ENCODE data around the gene RECQL5.

The RECQL5 gene

GRCh38 chr17:75635610-75636202 is 31.2 kb downstream of the RECQL5 start:
- DNase-seq (ENCODE audit: insufficient read length, low spot score) (no peak), FAIRE-seq (no peak)

- no peak for FAIRE-seq
- DNase-seq (ENCODE audit: insufficient read length, low spot score), result no peak
These were observed 32.0 kb downstream of the RECQL5 start for GRCh38 chr17:75634754-75635609.

DNA sequence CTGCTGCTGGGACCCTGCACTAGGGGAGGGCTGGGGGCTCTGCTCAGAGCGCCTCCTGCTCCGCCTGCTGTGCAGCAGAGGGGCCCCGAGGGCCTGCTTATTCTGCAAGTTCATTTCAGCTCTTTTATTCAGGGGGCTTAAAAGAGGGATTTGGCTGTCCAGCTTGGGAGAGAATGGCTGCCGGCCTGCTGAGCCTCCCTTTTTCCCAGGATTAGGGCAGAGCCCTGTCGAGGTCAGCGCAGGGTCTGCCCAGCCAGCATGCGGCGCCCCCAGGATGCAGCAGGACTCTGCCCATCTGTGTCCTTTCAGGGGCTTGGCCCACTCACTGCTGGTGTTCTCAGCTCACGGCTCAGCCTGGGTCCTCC is 32.6 kb downstream of the RECQL5 start:
- FAIRE-seq (no peak), DNase-seq (ENCODE audit: insufficient read length, low spot score) (no peak)

DNA sequence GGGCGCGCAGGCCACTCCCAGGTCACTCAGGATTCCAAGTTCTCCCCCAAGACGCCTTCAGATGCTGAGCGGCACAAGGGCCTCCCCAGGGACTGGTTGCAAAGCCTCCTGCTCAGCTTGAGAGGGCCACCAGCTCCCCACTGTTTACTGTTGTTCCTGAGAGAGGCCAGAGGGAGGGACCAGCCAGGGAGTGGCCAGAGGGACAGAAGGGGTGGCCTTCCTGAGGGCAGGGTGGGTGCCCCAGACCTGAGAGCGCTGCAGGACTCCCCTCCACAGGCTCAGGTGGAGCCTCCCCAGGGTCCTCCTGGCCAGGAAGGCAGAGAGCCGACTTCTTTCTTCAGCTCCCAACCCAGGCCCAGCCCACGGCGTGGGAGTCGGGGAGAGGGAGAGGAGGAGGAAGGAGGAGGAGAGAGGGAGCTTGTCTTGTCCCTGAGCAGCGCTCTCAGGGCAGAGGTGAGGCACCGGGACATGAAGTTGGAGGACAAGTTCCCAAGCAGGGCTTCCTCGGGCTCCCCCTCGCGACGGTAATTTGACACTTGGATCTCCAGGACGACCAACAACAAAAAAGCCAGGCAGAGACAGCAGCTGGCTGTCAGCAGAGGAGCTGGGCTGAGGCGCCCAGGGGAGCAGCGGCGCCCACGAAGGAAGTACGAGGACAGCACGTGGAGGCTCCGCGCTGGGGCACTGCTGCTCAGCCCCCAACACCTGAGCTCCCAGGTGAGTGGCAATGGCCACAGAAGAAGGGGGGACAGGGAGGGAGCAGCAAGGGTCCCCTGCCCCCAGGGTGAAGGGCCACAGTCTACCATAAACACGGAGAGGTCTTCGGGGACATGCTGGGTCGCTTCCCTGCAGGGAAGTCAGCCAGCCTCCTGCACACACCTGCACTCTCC is 33.2 kb downstream of the RECQL5 start:
- FAIRE-seq, result peak; percentile 42

GRCh38 chr17:75632863-75633485 is 34.0 kb downstream of the RECQL5 start, which contains the start of gene SMIM5:
SMIM5 (plus strand) TSS chr17:75633434; CDS start chr17:75640202, 6,768 bp downstream.
- DNase-seq (ENCODE audit: insufficient read length, low spot score) (peak; percentile 96), FAIRE-seq (peak; percentile 74)

More for the DNA sequence above, 33.2 kb downstream of the RECQL5 start:
- DNase-seq (ENCODE audit: insufficient read length, low spot score), result peak; percentile 95

- DNase-seq (ENCODE audit: insufficient read length, low spot score) (no peak), FAIRE-seq (no peak)
These were observed 34.5 kb downstream of the RECQL5 start for GRCh38 chr17:75632428-75632827.

- FAIRE-seq (no peak), DNase-seq (ENCODE audit: insufficient read length, low spot score) (no peak)
These were observed 35.6 kb downstream of the RECQL5 start for GRCh38 chr17:75631353-75631752.

- no peak for DNase-seq (ENCODE audit: insufficient read length, low spot score)
- no peak for FAIRE-seq
These were observed 36.7 kb downstream of the RECQL5 start for GRCh38 chr17:75630071-75630917.

DNA sequence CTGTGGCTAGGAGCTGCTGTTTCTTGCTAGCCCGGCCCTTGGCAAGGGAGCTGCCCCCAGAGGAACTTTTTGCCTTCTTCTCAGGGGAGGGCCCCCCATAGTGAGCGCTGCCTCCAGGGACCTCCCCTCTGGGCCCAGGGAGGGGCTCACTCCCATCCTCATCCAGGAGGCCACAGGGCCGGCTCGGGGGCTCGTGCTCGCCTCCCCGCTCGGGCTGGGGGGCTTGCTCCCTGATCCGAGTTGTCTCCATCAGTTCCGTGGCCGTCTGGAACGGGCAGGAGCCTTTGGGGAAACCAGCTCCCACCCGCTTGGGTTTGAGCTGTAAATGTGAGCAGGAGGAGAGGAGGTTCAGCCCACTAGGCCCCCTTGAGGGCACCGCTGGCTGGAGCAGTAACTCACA is 37.8 kb downstream of the RECQL5 start:
- FAIRE-seq (no peak), DNase-seq (ENCODE audit: insufficient read length, low spot score) (no peak)

- no peak for FAIRE-seq
- no peak for DNase-seq (ENCODE audit: insufficient read length, low spot score)
These were observed 38.5 kb downstream of the RECQL5 start for GRCh38 chr17:75628425-75628824.

DNA sequence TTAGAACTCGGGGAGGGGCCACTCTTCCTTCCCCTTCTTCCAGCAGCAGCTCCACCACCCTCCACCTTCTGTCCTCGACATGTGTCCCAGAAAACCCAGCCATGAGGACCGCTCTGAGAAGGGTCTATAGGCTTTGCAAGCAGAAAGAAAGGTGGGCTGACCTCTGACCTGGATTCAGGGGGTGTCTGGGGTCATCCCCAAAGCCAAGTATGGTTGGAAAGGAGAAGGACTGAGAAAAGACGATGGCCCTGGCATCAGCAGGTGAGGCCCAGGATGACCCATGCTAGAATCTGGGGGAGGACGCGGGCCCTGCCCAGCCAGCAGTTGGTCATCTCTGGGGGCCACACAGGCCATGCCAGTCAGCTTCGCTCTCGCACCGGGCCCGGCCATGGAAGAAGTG is 39.9 kb downstream of the RECQL5 start:
- FAIRE-seq, result no peak
- no peak for DNase-seq (ENCODE audit: insufficient read length, low spot score)

DNA sequence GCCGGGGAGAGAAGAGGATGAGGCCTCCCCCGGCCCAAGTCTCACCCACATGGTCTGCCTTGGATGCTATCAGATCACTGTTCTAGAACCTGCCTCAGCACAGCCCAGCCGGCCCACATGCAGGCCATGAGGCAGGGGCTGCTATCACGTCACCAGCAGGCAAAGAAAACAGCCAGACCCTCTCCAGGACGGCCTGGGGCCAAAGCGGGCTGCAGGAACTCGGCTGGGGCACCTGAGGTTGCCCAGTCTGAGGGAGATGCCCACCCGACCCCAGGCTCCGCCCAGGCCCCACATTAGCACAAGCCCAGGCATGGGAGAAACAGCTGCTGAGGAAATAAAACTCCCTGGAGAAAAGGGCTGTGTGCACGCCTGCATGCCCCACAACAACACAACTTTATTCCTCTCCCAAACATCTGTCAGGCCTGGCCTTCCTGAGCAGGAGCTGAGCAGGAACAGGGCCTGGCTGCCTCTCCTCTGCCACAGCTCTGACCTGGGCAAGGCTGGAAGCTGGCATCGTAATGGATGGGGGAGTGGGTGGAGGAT is 40.4 kb downstream of the RECQL5 start:
- DNase-seq (ENCODE audit: insufficient read length, low spot score) (no peak), FAIRE-seq (no peak)

GRCh38 chr17:75625813-75626486 is 41.0 kb downstream of the RECQL5 start:
- no peak for FAIRE-seq
- DNase-seq (ENCODE audit: insufficient read length, low spot score), result peak; percentile 52

GRCh38 chr17:75624714-75625345 is 42.1 kb downstream of the RECQL5 start:
- FAIRE-seq (no peak), DNase-seq (ENCODE audit: insufficient read length, low spot score) (no peak)

- no peak for DNase-seq (ENCODE audit: insufficient read length, low spot score)
- FAIRE-seq, result no peak
These were observed 42.9 kb downstream of the RECQL5 start for GRCh38 chr17:75624021-75624420.

- DNase-seq (ENCODE audit: insufficient read length, low spot score) (no peak), FAIRE-seq (no peak)
These were observed 43.6 kb downstream of the RECQL5 start for GRCh38 chr17:75623386-75623785.

DNA sequence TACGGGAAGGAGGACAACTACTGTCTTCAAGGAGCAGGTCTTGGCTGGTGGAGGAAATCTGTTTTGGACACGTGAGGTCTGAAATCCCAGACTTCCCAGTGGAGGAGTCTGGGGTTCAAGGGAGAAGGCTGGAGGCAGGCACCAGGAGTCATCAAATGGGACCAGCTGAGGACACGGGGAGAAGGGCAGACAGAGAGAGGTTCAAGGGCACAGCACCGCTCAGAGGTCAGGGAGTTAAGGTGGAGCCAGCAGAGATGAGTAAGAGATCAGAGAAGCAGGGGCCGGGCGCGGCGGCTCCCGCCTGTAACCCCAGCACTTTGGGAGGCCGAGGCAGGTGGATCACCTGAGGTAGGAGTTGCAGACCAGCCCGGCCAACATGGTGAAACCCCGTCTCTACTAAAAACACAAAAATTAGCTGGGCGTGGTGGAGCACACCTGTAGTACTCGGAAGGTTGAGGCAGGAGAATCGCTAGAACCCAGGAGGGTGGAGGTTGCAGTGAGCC is 44.1 kb downstream of the RECQL5 start:
- DNase-seq (ENCODE audit: insufficient read length, low spot score) (no peak), FAIRE-seq (peak; percentile 65)

DNA sequence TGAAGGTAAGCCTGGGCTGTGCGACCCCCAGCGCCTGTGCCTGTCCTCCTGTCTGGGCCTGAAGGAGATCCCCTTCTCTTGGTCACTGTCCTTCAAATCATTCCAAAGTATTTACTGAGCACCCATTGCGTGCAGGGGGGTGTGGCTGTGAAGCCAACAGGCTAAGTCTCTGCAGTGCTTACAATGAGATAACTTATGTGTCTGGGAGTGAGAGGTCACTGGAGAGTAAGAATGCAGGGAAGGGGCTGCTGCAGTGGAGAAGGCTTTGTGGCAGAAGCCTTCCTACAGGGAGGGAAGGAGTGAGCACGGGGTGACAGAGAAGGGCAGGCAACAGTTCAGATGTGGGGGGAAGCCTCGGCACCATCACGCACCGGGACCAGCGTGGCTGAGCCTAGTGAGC is 44.9 kb downstream of the RECQL5 start:
- FAIRE-seq (no peak), DNase-seq (ENCODE audit: insufficient read length, low spot score) (no peak)

Data from HTR-8/SVneo (cell line).